Measurements from ENCODE around the gene CCDC3. TPM values are rescaled to one million over a fixed set of nuclear protein-coding genes. Genes with fewer than 3 reads are reported as not detected.

The CCDC3 gene
- total RNA-seq, 2 donors from 2014 or later = 1.5 to 5.0 TPM

DNA sequence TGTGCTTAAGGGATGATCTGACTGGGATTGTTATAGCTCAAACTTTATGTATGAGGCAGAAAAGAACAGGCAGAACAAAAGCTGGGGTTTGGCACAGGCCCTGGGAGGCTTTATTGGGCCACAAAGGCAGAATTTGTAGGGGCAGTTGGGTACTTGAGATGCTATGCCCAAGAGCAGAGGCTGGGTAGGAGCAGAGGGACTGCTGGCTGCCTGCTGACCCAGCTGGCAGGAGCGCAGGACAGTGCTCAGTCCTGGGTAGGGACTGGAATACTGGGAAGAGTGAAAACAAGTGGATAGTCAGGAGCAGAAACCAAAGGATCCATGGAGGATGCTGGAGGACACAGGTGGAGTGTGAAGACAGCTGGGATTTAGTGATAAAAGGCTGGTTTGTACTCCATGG, 75.7 kb downstream of the CCDC3 start:
- peaks cover 15% of the 10 kb centered on the region for H3K27me3 Mint-ChIP-seq (ENCODE audit: low read depth)
- H3K27ac Mint-ChIP-seq = no peak overlapping the region
- no peaks in the 10 kb centered on the region for H3K36me3 Mint-ChIP-seq (ENCODE audit: insufficient read depth in 2 of 2)
- no peak overlapping the region for H3K4me3 Mint-ChIP-seq
- DNase-seq (no peak), ATAC-seq (replicated peaks in 1 of 2) (no peak)
- no peaks in the 10 kb centered on the region for H3K9me3 Mint-ChIP-seq
- H3K4me1 Mint-ChIP-seq (ENCODE audit: low read depth) = no peaks in the 10 kb centered on the region

DNA sequence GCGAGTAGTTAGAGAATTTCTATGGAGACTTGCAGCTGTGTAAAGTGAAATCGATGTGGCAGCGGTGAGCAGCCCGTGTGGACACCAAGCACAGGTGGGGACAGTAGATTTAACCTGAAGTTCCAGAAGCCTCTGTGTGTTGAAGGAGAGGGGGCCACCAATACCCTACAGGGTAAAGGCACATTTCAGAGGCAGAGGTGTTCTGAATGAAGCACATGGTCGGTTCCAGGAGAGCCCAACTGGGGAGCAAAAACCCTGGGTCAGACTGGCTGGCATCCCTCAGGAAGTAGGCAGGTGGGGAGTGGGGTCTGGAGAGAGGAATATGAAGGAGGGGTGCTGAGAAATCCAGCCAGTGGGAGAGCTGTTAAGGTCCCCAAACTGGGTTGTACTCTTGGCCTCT, 76.6 kb downstream of the CCDC3 start:
- ATAC-seq (replicated peaks in 1 of 2) = no peak
- H3K4me3 Mint-ChIP-seq = no peak overlapping the region
- H3K9me3 Mint-ChIP-seq = no peaks in the 10 kb centered on the region
- H3K27ac Mint-ChIP-seq = no peak overlapping the region
- DNase-seq = no peak
- peaks cover 15% of the 10 kb centered on the region for H3K27me3 Mint-ChIP-seq (ENCODE audit: low read depth)
- no peaks in the 10 kb centered on the region for H3K4me1 Mint-ChIP-seq (ENCODE audit: low read depth)
- no peaks in the 10 kb centered on the region for H3K36me3 Mint-ChIP-seq (ENCODE audit: insufficient read depth in 2 of 2)

DNA sequence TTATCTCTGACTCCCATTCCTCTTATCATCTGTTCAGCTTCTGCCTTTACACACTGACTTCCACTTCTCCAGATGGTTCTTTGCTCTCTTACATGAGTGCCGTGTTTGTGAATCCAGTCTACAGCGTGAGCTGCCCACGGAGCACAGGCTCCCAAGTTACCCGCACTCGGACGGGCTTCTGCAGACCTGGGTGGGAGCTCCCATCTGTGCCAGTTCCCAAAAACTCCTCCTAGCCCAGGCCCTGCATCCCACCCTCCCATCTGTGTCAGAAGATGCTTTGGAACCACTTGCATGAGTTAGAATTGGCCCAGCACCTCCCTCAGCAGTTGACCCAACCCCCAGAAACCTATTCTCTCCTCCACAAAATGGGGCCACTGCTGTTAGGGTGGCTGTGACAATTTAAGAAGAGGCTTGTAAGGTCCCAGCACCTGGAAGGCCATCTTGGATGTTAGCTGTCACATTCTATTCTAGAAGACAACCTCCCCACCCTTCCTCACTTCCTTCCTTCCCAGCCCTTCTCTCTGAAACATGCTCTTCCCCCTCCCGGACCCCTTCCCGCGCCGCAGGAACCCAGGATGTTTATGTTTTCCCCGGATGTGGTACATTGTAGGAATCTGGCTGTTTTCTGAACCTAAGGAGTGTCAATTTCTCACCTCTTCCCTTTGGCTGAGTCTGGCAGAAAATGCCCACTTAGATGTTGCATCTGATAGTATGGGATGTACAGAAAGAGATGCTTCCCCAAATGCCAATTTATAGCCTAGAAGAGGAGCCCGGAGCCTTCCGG, 79.2 kb downstream of the CCDC3 start:
- no peak overlapping the region for H3K4me3 Mint-ChIP-seq
- H3K4me1 Mint-ChIP-seq (ENCODE audit: low read depth) = no peaks in the 10 kb centered on the region
- peaks cover 9% of the 10 kb centered on the region for H3K27me3 Mint-ChIP-seq (ENCODE audit: low read depth)
- no peaks in the 10 kb centered on the region for H3K9me3 Mint-ChIP-seq
- no peak overlapping the region for H3K27ac Mint-ChIP-seq
- DNase-seq (no peak), ATAC-seq (replicated peaks in 1 of 2) (no peak)
- peaks cover 0 to 1% of the 10 kb centered on the region in 2 donors for H3K36me3 Mint-ChIP-seq (ENCODE audit: insufficient read depth in 2 of 2)

DNA sequence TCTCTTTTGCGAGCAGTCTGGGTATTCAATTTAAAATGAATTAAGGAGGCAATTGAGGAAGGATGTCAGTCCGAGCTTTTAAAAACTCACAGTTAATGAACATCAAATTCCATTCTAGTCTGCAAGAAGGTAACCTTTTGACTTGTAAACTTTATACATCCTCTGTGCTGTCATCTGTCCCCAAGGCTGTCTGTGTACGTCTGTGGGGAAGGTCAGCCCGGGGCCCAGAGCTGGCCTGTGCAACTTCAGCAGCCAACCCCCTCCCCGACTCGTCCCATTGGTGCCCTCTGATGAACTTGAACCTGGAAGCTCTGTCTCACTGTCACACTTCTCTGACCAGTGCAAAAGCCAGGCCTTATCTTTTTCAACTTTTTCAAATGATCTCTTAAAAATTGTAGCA, 80.3 kb downstream of the CCDC3 start:
- DNase-seq = no peak
- Mint-ChIP-seq H3K27me3 (ENCODE audit: low read depth) (peaks cover 9% of the 10 kb centered on the region), H3K36me3 (ENCODE audit: insufficient read depth in 2 of 2) (peaks cover 0 to 1% of the 10 kb centered on the region in 2 donors), H3K27ac (no peak overlapping the region), H3K9me3 (no peaks in the 10 kb centered on the region), H3K4me3 (no peak overlapping the region), H3K4me1 (ENCODE audit: low read depth) (no peaks in the 10 kb centered on the region)
- ATAC-seq (replicated peaks in 1 of 2) = no peak

DNA sequence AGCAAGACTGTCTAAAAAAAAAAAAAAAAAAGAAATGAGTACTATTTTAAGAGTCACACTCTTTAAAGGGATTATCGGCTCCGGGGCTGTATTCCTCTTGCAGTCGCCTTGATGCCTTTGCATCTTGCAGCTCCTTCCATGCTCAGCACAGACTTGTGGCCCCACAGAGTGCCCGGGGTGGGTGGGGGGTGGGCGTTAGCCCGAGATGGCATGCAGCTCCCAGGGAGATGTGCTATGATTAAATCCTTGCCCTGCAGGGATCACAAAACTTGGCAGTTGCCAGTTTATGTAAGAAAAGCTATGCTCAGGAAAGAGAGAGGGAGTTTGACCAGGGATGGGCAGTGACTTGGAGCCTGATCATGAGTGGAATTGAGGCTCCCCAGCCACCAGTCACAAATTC, 81.9 kb downstream of the CCDC3 start:
- Mint-ChIP-seq H3K9me3 (no peaks in the 10 kb centered on the region), H3K27ac (no peak overlapping the region), H3K27me3 (ENCODE audit: low read depth) (peaks cover 9% of the 10 kb centered on the region), H3K36me3 (ENCODE audit: insufficient read depth in 2 of 2) (peaks cover 0 to 1% of the 10 kb centered on the region in 2 donors), H3K4me1 (ENCODE audit: low read depth) (no peaks in the 10 kb centered on the region), H3K4me3 (no peak overlapping the region)
- ATAC-seq (replicated peaks in 1 of 2) (no peak), DNase-seq (no peak)

DNA sequence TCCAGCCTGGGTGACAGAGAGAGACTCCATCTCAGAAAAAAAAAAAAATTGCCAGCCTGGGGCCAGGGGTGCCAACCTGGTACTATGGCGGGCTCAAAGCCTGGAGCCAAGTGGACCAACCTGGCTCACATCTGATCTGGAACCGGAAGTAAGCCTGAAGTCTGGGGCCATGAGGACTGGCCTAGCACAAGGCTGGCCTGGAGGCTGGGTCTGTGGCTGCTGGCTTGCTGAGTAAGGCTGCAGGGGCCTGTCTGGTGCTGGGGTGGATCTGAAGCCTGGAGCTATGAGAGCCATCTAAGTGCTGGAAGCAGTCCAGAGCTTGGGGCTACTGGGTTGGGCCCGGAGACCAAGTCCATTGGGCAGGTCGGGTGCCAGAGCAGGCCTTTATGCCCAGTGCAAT, 84.9 kb downstream of the CCDC3 start:
- ATAC-seq (replicated peaks in 1 of 2) = no peak
- Mint-ChIP-seq H3K27ac (no peak overlapping the region), H3K36me3 (ENCODE audit: insufficient read depth in 2 of 2) (peaks cover 0 to 8% of the 10 kb centered on the region in 2 donors), H3K4me3 (no peak overlapping the region), H3K9me3 (peaks cover 0 to 4% of the 10 kb centered on the region in 2 donors), H3K4me1 (ENCODE audit: low read depth) (no peaks in the 10 kb centered on the region), H3K27me3 (ENCODE audit: low read depth) (peaks cover 9% of the 10 kb centered on the region)
- DNase-seq = no peak

DNA sequence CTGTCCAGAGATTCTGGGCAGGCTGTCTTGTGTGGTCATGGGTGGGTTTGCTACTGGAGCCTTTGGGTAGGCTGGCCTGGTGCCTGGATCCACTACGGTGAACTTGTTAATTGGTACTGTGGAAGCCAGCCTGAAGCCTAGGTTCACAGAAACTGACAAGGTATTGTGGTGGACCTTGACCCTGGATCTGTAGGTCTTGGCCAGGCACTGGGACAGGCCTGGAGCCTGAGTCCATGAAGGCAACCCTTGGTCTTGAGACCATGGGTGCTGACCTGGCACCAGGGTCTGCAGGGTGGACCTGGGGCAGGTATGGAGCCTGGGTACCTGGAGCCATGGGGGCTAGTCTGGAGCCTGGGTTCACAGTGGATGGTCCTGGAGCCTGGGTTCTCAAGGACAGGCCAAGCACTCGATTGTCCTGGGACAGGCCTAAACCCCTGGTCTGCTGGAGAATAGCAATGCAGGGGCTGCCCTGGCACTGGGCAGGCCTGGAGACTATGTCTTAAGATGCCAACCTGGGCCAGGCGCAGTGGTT, 85.8 kb downstream of the CCDC3 start:
- Mint-ChIP-seq H3K9me3 (peaks cover 0 to 4% of the 10 kb centered on the region in 2 donors), H3K4me1 (ENCODE audit: low read depth) (no peaks in the 10 kb centered on the region), H3K4me3 (no peak overlapping the region), H3K27me3 (ENCODE audit: low read depth) (peaks cover 15% of the 10 kb centered on the region), H3K36me3 (ENCODE audit: insufficient read depth in 2 of 2) (peaks cover 0 to 8% of the 10 kb centered on the region in 2 donors), H3K27ac (no peak overlapping the region)
- ATAC-seq (replicated peaks in 1 of 2) (no peak), DNase-seq (no peak)

DNA sequence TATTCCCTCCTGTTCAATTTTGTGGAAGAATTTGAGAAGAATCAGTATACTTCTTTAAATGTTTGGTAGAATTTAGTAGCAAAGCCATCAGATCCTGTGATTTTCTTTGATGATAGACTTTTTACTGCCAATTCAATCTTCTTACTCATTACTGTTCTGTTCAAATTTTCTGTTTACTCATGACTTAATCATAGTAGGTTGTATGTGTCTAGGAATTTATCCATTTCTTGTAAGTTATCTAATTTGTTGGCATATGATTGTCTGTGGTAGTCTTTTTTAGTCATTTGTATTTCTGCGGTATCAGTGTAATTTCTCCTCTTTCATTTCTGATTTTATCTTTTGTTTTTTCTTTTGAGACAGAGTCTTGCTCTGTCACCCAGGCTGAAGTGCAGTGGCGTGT, 87.4 kb downstream of the CCDC3 start:
- H3K36me3 Mint-ChIP-seq (ENCODE audit: insufficient read depth in 2 of 2) = peaks cover 0 to 8% of the 10 kb centered on the region in 2 donors
- H3K27ac Mint-ChIP-seq = peak overlapping the region; percentile 36
- DNase-seq (no peak), ATAC-seq (replicated peaks in 1 of 2) (peak; percentile 70 to 81)
- no peaks in the 10 kb centered on the region for H3K4me1 Mint-ChIP-seq (ENCODE audit: low read depth)
- peaks cover 0 to 4% of the 10 kb centered on the region in 2 donors for H3K9me3 Mint-ChIP-seq
- peaks cover 16% of the 10 kb centered on the region for H3K27me3 Mint-ChIP-seq (ENCODE audit: low read depth)
- H3K4me3 Mint-ChIP-seq = peak overlapping the region in 1 of 2 donors; percentile 66

DNA sequence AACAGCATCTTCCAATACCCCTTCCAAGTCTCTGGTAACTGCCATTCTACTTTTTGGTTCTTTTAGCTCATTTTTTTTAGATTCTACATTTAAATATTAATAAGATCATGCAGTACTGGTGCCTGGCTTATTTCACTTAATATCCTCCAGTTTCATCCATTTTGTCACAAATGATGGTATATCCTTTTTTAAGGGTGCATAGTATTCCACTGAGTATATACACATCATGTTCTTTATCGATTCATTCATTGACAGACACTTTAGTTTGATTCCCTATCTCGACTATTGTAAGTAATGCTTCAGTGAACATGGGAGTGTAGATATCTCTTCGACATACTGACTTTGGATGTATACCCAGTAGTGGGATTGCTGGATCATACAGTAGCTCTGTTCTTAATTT, 89.7 kb downstream of the CCDC3 start:
- DNase-seq (no peak), ATAC-seq (replicated peaks in 1 of 2) (no peak)
- Mint-ChIP-seq H3K4me1 (ENCODE audit: low read depth) (no peaks in the 10 kb centered on the region), H3K4me3 (no peak overlapping the region), H3K27me3 (ENCODE audit: low read depth) (peaks cover 28% of the 10 kb centered on the region), H3K9me3 (peaks cover 0 to 4% of the 10 kb centered on the region in 2 donors), H3K27ac (no peak overlapping the region), H3K36me3 (ENCODE audit: insufficient read depth in 2 of 2) (peaks cover 0 to 7% of the 10 kb centered on the region in 2 donors)

DNA sequence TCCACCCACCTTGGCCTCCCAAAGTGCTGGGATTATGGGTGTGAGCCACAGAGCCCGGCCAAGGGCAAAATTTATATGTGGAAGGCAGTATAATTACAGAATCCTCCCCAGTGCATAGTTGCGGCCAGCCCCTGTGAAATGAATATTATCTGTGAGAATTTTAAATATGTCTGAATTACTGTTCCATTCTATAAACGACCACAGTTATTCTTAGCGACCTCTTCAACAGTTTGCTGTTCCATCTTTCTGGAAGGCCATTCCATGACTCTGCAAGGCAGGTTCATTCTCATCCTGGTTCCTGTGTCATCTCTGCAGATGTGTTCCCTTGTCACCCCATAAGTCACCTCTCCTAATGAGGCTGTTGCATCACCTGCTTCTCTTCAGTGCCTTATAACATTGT, 90.7 kb downstream of the CCDC3 start:
- Mint-ChIP-seq H3K4me3 (no peak overlapping the region), H3K36me3 (ENCODE audit: insufficient read depth in 2 of 2) (peaks cover 0 to 7% of the 10 kb centered on the region in 2 donors), H3K27ac (no peak overlapping the region), H3K4me1 (ENCODE audit: low read depth) (no peaks in the 10 kb centered on the region), H3K27me3 (ENCODE audit: low read depth) (peaks cover 36% of the 10 kb centered on the region), H3K9me3 (peaks cover 0 to 4% of the 10 kb centered on the region in 2 donors)
- DNase-seq = no peak
- no peak for ATAC-seq (replicated peaks in 1 of 2)

DNA sequence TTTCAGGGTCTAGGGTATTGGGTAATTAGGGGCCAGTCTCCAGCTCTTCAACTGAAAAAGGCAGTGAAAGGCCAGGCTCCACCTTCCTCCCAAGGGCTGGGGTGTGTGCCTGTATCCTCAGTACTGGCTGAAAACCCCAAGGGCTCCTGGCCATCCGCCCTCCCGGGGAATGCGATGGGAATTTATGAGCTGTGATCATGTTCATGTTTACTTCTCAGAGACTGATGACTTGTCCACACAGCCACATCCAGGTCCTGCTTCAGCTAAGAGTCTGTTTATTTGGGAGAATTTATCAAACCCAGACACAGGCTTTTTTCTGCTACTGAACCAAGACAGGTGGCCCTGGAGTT, 91.7 kb downstream of the CCDC3 start:
- no peak overlapping the region for H3K4me3 Mint-ChIP-seq
- H3K36me3 Mint-ChIP-seq (ENCODE audit: insufficient read depth in 2 of 2) = peaks cover 0 to 7% of the 10 kb centered on the region in 2 donors
- peaks cover 39% of the 10 kb centered on the region for H3K27me3 Mint-ChIP-seq (ENCODE audit: low read depth)
- H3K9me3 Mint-ChIP-seq = peaks cover 0 to 4% of the 10 kb centered on the region in 2 donors
- no peak for DNase-seq
- no peak for ATAC-seq (replicated peaks in 1 of 2)
- no peaks in the 10 kb centered on the region for H3K4me1 Mint-ChIP-seq (ENCODE audit: low read depth)
- H3K27ac Mint-ChIP-seq = no peak overlapping the region

DNA sequence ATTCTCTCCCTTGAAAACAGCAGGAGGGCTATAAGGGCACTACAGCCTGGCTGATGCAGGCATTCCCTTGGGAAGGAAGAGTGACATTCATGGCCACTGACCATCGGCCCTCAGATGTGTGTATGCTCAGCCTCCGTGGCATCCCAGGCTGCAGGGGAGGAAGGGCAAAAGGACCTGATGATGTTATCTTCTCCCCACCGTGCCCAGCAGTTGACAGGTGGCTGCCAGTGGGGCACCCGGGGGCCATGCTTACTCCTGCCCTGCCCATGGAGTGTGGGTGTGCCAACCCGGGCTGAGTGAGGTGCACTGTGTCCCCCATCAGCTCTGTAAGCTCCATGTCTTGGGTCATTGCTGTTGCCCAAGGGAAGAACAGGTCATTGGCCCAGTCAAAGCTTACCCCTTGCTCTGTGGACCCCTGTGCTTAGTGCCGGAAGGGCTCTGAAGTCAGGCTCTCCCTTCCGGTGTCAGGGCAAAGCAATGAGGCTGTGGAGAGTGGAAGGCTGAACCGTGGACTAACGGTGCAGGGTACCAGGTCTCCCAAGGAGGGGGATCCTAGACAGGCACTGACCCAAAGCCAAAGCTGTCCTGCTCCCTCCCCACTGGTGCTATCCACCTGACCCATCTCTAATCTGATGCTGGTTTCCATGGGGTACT, 92.2 kb downstream of the CCDC3 start:
- H3K9me3 Mint-ChIP-seq = peaks cover 0 to 4% of the 10 kb centered on the region in 2 donors
- H3K27me3 Mint-ChIP-seq (ENCODE audit: low read depth) = peaks cover 39% of the 10 kb centered on the region
- H3K4me3 Mint-ChIP-seq = no peak overlapping the region
- no peaks in the 10 kb centered on the region for H3K4me1 Mint-ChIP-seq (ENCODE audit: low read depth)
- no peak for ATAC-seq (replicated peaks in 1 of 2)
- DNase-seq = no peak
- H3K27ac Mint-ChIP-seq = no peak overlapping the region
- H3K36me3 Mint-ChIP-seq (ENCODE audit: insufficient read depth in 2 of 2) = peaks cover 0 to 7% of the 10 kb centered on the region in 2 donors

DNA sequence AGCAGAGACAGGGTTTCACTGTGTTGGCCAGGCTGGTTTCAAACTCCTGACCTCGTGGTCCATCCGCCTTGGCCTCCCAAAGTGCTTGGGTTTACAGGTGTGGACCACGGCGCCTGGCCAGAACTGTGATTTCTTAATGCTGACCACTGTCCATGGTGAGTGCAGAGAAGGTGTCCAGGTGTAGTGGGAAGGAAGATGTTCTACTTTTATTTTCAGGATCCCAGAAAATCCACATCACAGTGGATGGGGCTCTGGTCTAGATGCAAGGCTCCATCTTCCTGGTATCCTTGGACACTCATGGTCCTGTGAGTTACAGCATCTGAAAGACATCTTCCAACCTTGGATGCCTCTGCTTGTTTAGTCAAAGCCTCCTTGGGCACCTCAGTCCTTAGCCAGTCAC, 92.7 kb downstream of the CCDC3 start:
- Mint-ChIP-seq H3K4me3 (no peak overlapping the region), H3K27ac (no peak overlapping the region)

More for the DNA sequence above, 92.7 kb downstream of the CCDC3 start:
- Mint-ChIP-seq H3K36me3 (ENCODE audit: insufficient read depth in 2 of 2) (peaks cover 0 to 7% of the 10 kb centered on the region in 2 donors), H3K27me3 (ENCODE audit: low read depth) (peaks cover 39% of the 10 kb centered on the region), H3K9me3 (peaks cover 0 to 4% of the 10 kb centered on the region in 2 donors), H3K4me1 (ENCODE audit: low read depth) (no peaks in the 10 kb centered on the region)
- no peak for DNase-seq
- no peak for ATAC-seq (replicated peaks in 1 of 2)
